GM21447 (cell line): ENCODE results near the gene CHST12.
"Not testable (repeated sequence)": the region's sequence is repeated elsewhere in the genome, so short reads cannot be mapped to it uniquely, and the experiment has no call there.

Experiments used
- ATAC-seq: cut with Tn5 transposase; IDR thresholded peaks from one replicate; pipeline ENCODE4 v1.9.1; 2021; ENCODE audit not compliant: unreplicated experiment

The CHST12 gene

GRCh38 chr7:2460188-2460587 is 56.8 kb downstream of the CHST12 start:
- ATAC-seq = no peak

GRCh38 chr7:2460641-2461040 is 57.2 kb downstream of the CHST12 start:
- no peak for ATAC-seq

GRCh38 chr7:2461268-2462026 is 58.0 kb downstream of the CHST12 start:
- no peak for ATAC-seq

GRCh38 chr7:2462731-2463130 is 59.3 kb downstream of the CHST12 start:
- no peak for ATAC-seq

GRCh38 chr7:2465928-2466327 is 62.5 kb downstream of the CHST12 start:
- ATAC-seq = no peak

- ATAC-seq = no peak
Measured at GRCh38 chr7:2466675-2467074, 63.3 kb downstream of the CHST12 start.

GRCh38 chr7:2468227-2468626 is 64.8 kb downstream of the CHST12 start:
- no peak for ATAC-seq

GRCh38 chr7:2469460-2470203 is 66.2 kb downstream of the CHST12 start:
- ATAC-seq = not testable (repeated sequence)

GRCh38 chr7:2470204-2471021 is 67.0 kb downstream of the CHST12 start:
- ATAC-seq = no peak

GRCh38 chr7:2471022-2471329 is 67.6 kb downstream of the CHST12 start:
- no peak for ATAC-seq

- no peak for ATAC-seq
Measured at GRCh38 chr7:2471396-2471795, 68.0 kb downstream of the CHST12 start.

- no peak for ATAC-seq
Measured at GRCh38 chr7:2472739-2473138, 69.3 kb downstream of the CHST12 start.

GRCh38 chr7:2473496-2474180 is 70.2 kb downstream of the CHST12 start:
- ATAC-seq = no peak

GRCh38 chr7:2474224-2474623 is 70.8 kb downstream of the CHST12 start:
- no peak for ATAC-seq

- ATAC-seq = no peak
Measured at GRCh38 chr7:2474813-2475677, 71.6 kb downstream of the CHST12 start.

GRCh38 chr7:2475678-2476015 is 72.2 kb downstream of the CHST12 start:
- ATAC-seq = no peak

GRCh38 chr7:2476298-2476697 is 72.9 kb downstream of the CHST12 start, which contains the start of gene GRIFIN:
Gene GRIFIN, minus strand, starts transcription at chr7:2476398. Its CDS starts 15 bp downstream, at chr7:2476383.
- no peak for ATAC-seq

- no peak for ATAC-seq
Measured at GRCh38 chr7:2476776-2477446, 73.5 kb downstream of the CHST12 start.
